ENCODE data around the gene GALNT10.

GALNT10 gene

GRCh38 chr5:154344461-154344860, 153.9 kb downstream of the GALNT10 start:
- Histone ChIP-seq H3K9me3 (ENCODE audit: low read depth, low read length) (no peaks in the 10 kb centered on the region), H3K36me3 (ENCODE audit: insufficient read depth, low read length) (no peaks in the 10 kb centered on the region), H3K4me3 (no peak overlapping the region), H3K27ac (no peak overlapping the region), H3K9ac (ENCODE audit: insufficient read length) (no peak overlapping the region)
- TF ChIP-seq POLR2AphosphoS5 (IDR thresholded peaks at IDR 0.05; ENCODE audit: borderline replicate concordance, low read depth, low read length) = no peak
- no peak for TF ChIP-seq FOXP2 (optimal IDR thresholded peaks at IDR 0.05; ENCODE audit: control extremely low read depth, extremely low read length, insufficient read depth)
- TF ChIP-seq EZH2 (IDR thresholded peaks at IDR 0.05) = no peak
- DNase-seq (ENCODE audit: low read depth, low spot score) = no peak

GRCh38 chr5:154345255-154345952, 154.9 kb downstream of the GALNT10 start:
- Histone ChIP-seq H3K27ac (no peak overlapping the region), H3K9me3 (ENCODE audit: low read depth, low read length) (no peaks in the 10 kb centered on the region), H3K36me3 (ENCODE audit: insufficient read depth, low read length) (no peaks in the 10 kb centered on the region), H3K9ac (ENCODE audit: insufficient read length) (no peak overlapping the region), H3K4me3 (no peak overlapping the region)
- TF ChIP-seq POLR2AphosphoS5 (IDR thresholded peaks at IDR 0.05; ENCODE audit: borderline replicate concordance, low read depth, low read length) = no peak
- TF ChIP-seq EZH2 (IDR thresholded peaks at IDR 0.05) = no peak
- TF ChIP-seq FOXP2 (optimal IDR thresholded peaks at IDR 0.05; ENCODE audit: control extremely low read depth, extremely low read length, insufficient read depth) = no peak
- no peak for DNase-seq (ENCODE audit: low read depth, low spot score)

- TF ChIP-seq FOXP2 (optimal IDR thresholded peaks at IDR 0.05; ENCODE audit: control extremely low read depth, extremely low read length, insufficient read depth) = no peak
- TF ChIP-seq POLR2AphosphoS5 (IDR thresholded peaks at IDR 0.05; ENCODE audit: borderline replicate concordance, low read depth, low read length) = no peak
- no peak for TF ChIP-seq EZH2 (IDR thresholded peaks at IDR 0.05)
- Histone ChIP-seq H3K36me3 (ENCODE audit: insufficient read depth, low read length) (no peaks in the 10 kb centered on the region), H3K4me3 (no peak overlapping the region), H3K9me3 (ENCODE audit: low read depth, low read length) (no peaks in the 10 kb centered on the region), H3K9ac (ENCODE audit: insufficient read length) (no peak overlapping the region), H3K27ac (no peak overlapping the region)
- DNase-seq (ENCODE audit: low read depth, low spot score) = no peak
These were observed 155.9 kb downstream of the GALNT10 start for GRCh38 chr5:154346427-154346826.

GRCh38 chr5:154349626-154350264, 159.2 kb downstream of the GALNT10 start:
- no peak overlapping the region for H3K4me3 ChIP-seq
- no peak for DNase-seq (ENCODE audit: low read depth, low spot score)
- no peaks in the 10 kb centered on the region for H3K9me3 ChIP-seq (ENCODE audit: low read depth, low read length)
- no peak overlapping the region for H3K27ac ChIP-seq
- no peak overlapping the region for H3K9ac ChIP-seq (ENCODE audit: insufficient read length)
- no peaks in the 10 kb centered on the region for H3K36me3 ChIP-seq (ENCODE audit: insufficient read depth, low read length)
- TF ChIP-seq EZH2 (IDR thresholded peaks at IDR 0.05) (no peak), POLR2AphosphoS5 (IDR thresholded peaks at IDR 0.05; ENCODE audit: borderline replicate concordance, low read depth, low read length) (no peak), FOXP2 (optimal IDR thresholded peaks at IDR 0.05; ENCODE audit: control extremely low read depth, extremely low read length, insufficient read depth) (no peak)

GRCh38 chr5:154351141-154351540, 160.6 kb downstream of the GALNT10 start:
- no peaks in the 10 kb centered on the region for H3K9me3 ChIP-seq (ENCODE audit: low read depth, low read length)
- no peak overlapping the region for H3K4me3 ChIP-seq
- no peak for DNase-seq (ENCODE audit: low read depth, low spot score)
- no peak for TF ChIP-seq POLR2AphosphoS5 (IDR thresholded peaks at IDR 0.05; ENCODE audit: borderline replicate concordance, low read depth, low read length)
- no peak for TF ChIP-seq FOXP2 (optimal IDR thresholded peaks at IDR 0.05; ENCODE audit: control extremely low read depth, extremely low read length, insufficient read depth)
- TF ChIP-seq EZH2 (IDR thresholded peaks at IDR 0.05) = no peak
- H3K9ac ChIP-seq (ENCODE audit: insufficient read length) = no peak overlapping the region
- H3K36me3 ChIP-seq (ENCODE audit: insufficient read depth, low read length) = no peaks in the 10 kb centered on the region
- no peak overlapping the region for H3K27ac ChIP-seq

- DNase-seq (ENCODE audit: low read depth, low spot score) = no peak
- Histone ChIP-seq H3K9me3 (ENCODE audit: low read depth, low read length) (no peaks in the 10 kb centered on the region), H3K4me3 (no peak overlapping the region), H3K9ac (ENCODE audit: insufficient read length) (no peak overlapping the region), H3K36me3 (ENCODE audit: insufficient read depth, low read length) (no peaks in the 10 kb centered on the region), H3K27ac (no peak overlapping the region)
- TF ChIP-seq FOXP2 (optimal IDR thresholded peaks at IDR 0.05; ENCODE audit: control extremely low read depth, extremely low read length, insufficient read depth) (no peak), POLR2AphosphoS5 (IDR thresholded peaks at IDR 0.05; ENCODE audit: borderline replicate concordance, low read depth, low read length) (no peak), EZH2 (IDR thresholded peaks at IDR 0.05) (no peak)
These were observed 161.0 kb downstream of the GALNT10 start for GRCh38 chr5:154351566-154351965.

GRCh38 chr5:154352960-154353548, 162.5 kb downstream of the GALNT10 start:
- TF ChIP-seq EZH2 (IDR thresholded peaks at IDR 0.05) (no peak), POLR2AphosphoS5 (IDR thresholded peaks at IDR 0.05; ENCODE audit: borderline replicate concordance, low read depth, low read length) (no peak), FOXP2 (optimal IDR thresholded peaks at IDR 0.05; ENCODE audit: control extremely low read depth, extremely low read length, insufficient read depth) (no peak)
- no peak for DNase-seq (ENCODE audit: low read depth, low spot score)
- no peaks in the 10 kb centered on the region for H3K36me3 ChIP-seq (ENCODE audit: insufficient read depth, low read length)

GRCh38 chr5:154355129-154355611, 164.6 kb downstream of the GALNT10 start:
- Histone ChIP-seq H3K36me3 (ENCODE audit: insufficient read depth, low read length) (no peaks in the 10 kb centered on the region), H3K4me3 (no peak overlapping the region), H3K27ac (no peak overlapping the region), H3K9me3 (ENCODE audit: low read depth, low read length) (no peaks in the 10 kb centered on the region), H3K9ac (ENCODE audit: insufficient read length) (no peak overlapping the region)
- TF ChIP-seq POLR2AphosphoS5 (IDR thresholded peaks at IDR 0.05; ENCODE audit: borderline replicate concordance, low read depth, low read length) (no peak), FOXP2 (optimal IDR thresholded peaks at IDR 0.05; ENCODE audit: control extremely low read depth, extremely low read length, insufficient read depth) (no peak), EZH2 (IDR thresholded peaks at IDR 0.05) (no peak)
- no peak for DNase-seq (ENCODE audit: low read depth, low spot score)

More at GRCh38 chr5:154352960-154353548, 162.5 kb downstream of the GALNT10 start:
- Histone ChIP-seq H3K9ac (ENCODE audit: insufficient read length) (no peak overlapping the region), H3K27ac (no peak overlapping the region), H3K4me3 (no peak overlapping the region), H3K9me3 (ENCODE audit: low read depth, low read length) (no peaks in the 10 kb centered on the region)

Data from SK-N-MC (cell line).